Measurements from ENCODE around the gene EXTL2. TPM values are rescaled to one million over a fixed set of nuclear protein-coding genes. Genes with fewer than 3 reads are reported as not detected.

Gene EXTL2
- total RNA-seq, 2 donors from 2014 or later: 40.6 to 47.5 TPM

DNA sequence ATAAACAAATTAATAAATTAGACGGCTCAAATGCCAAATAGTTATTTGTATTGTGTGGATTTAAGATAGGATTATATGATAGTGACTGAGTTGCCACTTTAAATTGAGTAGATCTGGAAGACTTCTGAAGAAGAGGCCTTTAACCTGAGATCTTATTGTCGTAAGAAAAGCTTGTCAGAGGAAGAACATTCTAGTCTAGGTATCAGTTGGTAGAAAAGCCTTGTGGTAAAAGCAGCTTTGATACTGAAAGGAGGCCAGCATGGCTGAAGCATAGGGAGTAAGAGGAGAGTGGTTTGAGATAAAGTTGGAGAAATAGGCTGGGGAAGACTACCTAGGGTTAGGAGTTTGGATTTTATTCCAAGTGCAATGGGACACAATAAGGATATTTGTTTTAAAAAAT lies 30.3 kb upstream of the EXTL2 start:
- no peaks in the 10 kb centered on the region for H3K4me1 Mint-ChIP-seq

DNA sequence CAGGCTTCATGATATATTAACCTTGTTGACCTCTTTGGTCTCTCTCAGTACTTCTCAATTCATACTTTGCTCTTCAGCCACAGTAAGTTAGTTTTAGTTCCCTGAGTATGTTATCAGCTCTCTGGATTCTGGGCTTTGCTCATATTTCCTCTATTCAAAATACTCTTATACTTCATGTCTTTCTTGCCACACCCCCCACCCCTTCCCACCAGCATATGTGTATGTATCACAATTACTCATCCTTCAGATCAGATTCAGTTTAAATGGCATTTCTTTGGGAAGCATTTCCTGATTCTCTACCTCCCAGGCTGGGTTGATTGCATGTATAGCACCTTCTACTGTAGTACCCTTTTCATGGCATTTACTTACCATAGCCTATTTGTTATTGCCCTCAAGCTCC lies 29.6 kb upstream of the EXTL2 start:
- peaks cover 37% of the 10 kb centered on the region for H3K36me3 Mint-ChIP-seq (ENCODE audit: low read depth)
- H3K27me3 Mint-ChIP-seq (ENCODE audit: insufficient read depth): peaks cover 23% of the 10 kb centered on the region
- Histone ChIP-seq H3K36me3 (ENCODE audit: control insufficient read depth, insufficient read depth, low read length) (peaks cover 42% of the 10 kb centered on the region), H3K9me3 (ENCODE audit: control insufficient read depth, low read length) (peaks cover 13% of the 10 kb centered on the region), H3K27me3 (ENCODE audit: control insufficient read depth, insufficient read depth, low read length, poor library complexity, severe bottlenecking) (peaks cover 36% of the 10 kb centered on the region), H3K4me1 (ENCODE audit: control insufficient read depth, insufficient read depth, low read length) (no peaks in the 10 kb centered on the region), H3K9ac (ENCODE audit: extremely low read depth, low read length, poor library complexity, severe bottlenecking) (no peak overlapping the region), H3K27ac (ENCODE audit: low read depth, low read length) (no peak overlapping the region), H3K4me3 (ENCODE audit: low read length) (no peak overlapping the region)
- DNase-seq: no peak
- no peaks in the 10 kb centered on the region for H3K4me1 Mint-ChIP-seq
- TF ChIP-seq, protein P1, sequence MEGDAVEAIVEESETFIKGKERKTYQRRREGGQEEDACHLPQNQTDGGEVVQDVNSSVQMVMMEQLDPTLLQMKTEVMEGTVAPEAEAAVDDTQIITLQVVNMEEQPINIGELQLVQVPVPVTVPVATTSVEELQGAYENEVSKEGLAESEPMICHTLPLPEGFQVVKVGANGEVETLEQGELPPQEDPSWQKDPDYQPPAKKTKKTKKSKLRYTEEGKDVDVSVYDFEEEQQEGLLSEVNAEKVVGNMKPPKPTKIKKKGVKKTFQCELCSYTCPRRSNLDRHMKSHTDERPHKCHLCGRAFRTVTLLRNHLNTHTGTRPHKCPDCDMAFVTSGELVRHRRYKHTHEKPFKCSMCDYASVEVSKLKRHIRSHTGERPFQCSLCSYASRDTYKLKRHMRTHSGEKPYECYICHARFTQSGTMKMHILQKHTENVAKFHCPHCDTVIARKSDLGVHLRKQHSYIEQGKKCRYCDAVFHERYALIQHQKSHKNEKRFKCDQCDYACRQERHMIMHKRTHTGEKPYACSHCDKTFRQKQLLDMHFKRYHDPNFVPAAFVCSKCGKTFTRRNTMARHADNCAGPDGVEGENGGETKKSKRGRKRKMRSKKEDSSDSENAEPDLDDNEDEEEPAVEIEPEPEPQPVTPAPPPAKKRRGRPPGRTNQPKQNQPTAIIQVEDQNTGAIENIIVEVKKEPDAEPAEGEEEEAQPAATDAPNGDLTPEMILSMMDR (conservative IDR thresholded peaks at IDR 0.05): no peak
- no peak overlapping the region for H3K27ac Mint-ChIP-seq
- H3K9me3 Mint-ChIP-seq: peaks cover 6% of the 10 kb centered on the region
- no peak overlapping the region for H3K4me3 Mint-ChIP-seq

More for the DNA sequence above, 30.3 kb upstream of the EXTL2 start:
- peaks cover 28% of the 10 kb centered on the region for H3K27me3 Mint-ChIP-seq (ENCODE audit: insufficient read depth)
- H3K9ac ChIP-seq (ENCODE audit: extremely low read depth, low read length, poor library complexity, severe bottlenecking): no peak overlapping the region
- peaks cover 6% of the 10 kb centered on the region for H3K9me3 Mint-ChIP-seq
- no peaks in the 10 kb centered on the region for H3K4me1 ChIP-seq (ENCODE audit: control insufficient read depth, insufficient read depth, low read length)
- peaks cover 41% of the 10 kb centered on the region for H3K36me3 Mint-ChIP-seq (ENCODE audit: low read depth)
- TF ChIP-seq, protein P1 (conservative IDR thresholded peaks at IDR 0.05): no peak
- no peak overlapping the region for H3K27ac ChIP-seq (ENCODE audit: low read depth, low read length)
- peaks cover 13% of the 10 kb centered on the region for H3K9me3 ChIP-seq (ENCODE audit: control insufficient read depth, low read length)
- peaks cover 43% of the 10 kb centered on the region for H3K27me3 ChIP-seq (ENCODE audit: control insufficient read depth, insufficient read depth, low read length, poor library complexity, severe bottlenecking)
- H3K27ac Mint-ChIP-seq: no peak overlapping the region
- no peak overlapping the region for H3K4me3 Mint-ChIP-seq
- 88 to 92% methylated on average over 2 of the region's 2 CpGs for WGBS, 2 experiments (ENCODE audit: insufficient coverage in 1 of 2, insufficient read length in 1 of 2)
- H3K36me3 ChIP-seq (ENCODE audit: control insufficient read depth, insufficient read depth, low read length): peaks cover 48% of the 10 kb centered on the region
- no peak overlapping the region for H3K4me3 ChIP-seq (ENCODE audit: low read length)
- no peak for DNase-seq

GRCh38 chr1:100921110-100921706 lies 26.6 kb upstream of the EXTL2 start:
- Mint-ChIP-seq H3K4me3 (no peak overlapping the region), H3K36me3 (ENCODE audit: low read depth) (peaks cover 41% of the 10 kb centered on the region), H3K27me3 (ENCODE audit: insufficient read depth) (peaks cover 20% of the 10 kb centered on the region), H3K9me3 (peaks cover 6% of the 10 kb centered on the region), H3K27ac (no peak overlapping the region), H3K4me1 (no peaks in the 10 kb centered on the region)
- H3K9me3 ChIP-seq (ENCODE audit: control insufficient read depth, low read length): peaks cover 9% of the 10 kb centered on the region
- 57% methylated on average over 1 of the region's 3 CpGs; no CpG with 5 or more reads in 1 of the 2 experiments for WGBS, 2 experiments (ENCODE audit: insufficient coverage in 1 of 2, insufficient read length in 1 of 2)
- no peak overlapping the region for H3K27ac ChIP-seq (ENCODE audit: low read depth, low read length)
- TF ChIP-seq, protein P1 (conservative IDR thresholded peaks at IDR 0.05): peak; percentile 87
- no peak overlapping the region for H3K4me3 ChIP-seq (ENCODE audit: low read length)
- DNase-seq: no peak
- no peak overlapping the region for H3K9ac ChIP-seq (ENCODE audit: extremely low read depth, low read length, poor library complexity, severe bottlenecking)
- no peaks in the 10 kb centered on the region for H3K4me1 ChIP-seq (ENCODE audit: control insufficient read depth, insufficient read depth, low read length)
- peaks cover 64% of the 10 kb centered on the region for H3K36me3 ChIP-seq (ENCODE audit: control insufficient read depth, insufficient read depth, low read length)
- H3K27me3 ChIP-seq (ENCODE audit: control insufficient read depth, insufficient read depth, low read length, poor library complexity, severe bottlenecking): peaks cover 21% of the 10 kb centered on the region
